Fibroblast of lung (primary cell): Measurements from ENCODE around the gene CYP4F12. TPM values are rescaled to one million over a fixed set of nuclear protein-coding genes. Genes with fewer than 3 reads are reported as not detected.
"Not testable (repeated sequence)": the region's sequence is repeated elsewhere in the genome, so short reads cannot be mapped to it uniquely, and the experiment has no call there.

Source experiments
- DNase-seq, 2 donors: peaks; one replicate each; pipeline versions ENCODE4 v3.0.0 to v3.0.0-alpha.2; 2010; ENCODE audit warnings: low read depth in 2 of 2
- H2AFZ ChIP-seq: 2 replicates; pipeline ENCODE4 v1.5.1; 2012; ENCODE audit warnings: low read length, control low read depth, inconsistent platforms
- H3K27ac ChIP-seq: 2 replicates; pipeline ENCODE4 v1.5.1; 2011; ENCODE audit warnings: low read length, control low read depth; ENCODE audit not compliant: insufficient read depth
- H3K27me3 ChIP-seq: 2 replicates; pipeline ENCODE4 v1.5.1; 2011; ENCODE audit warnings: mild to moderate bottlenecking, low read length; ENCODE audit not compliant: control insufficient read depth, insufficient read depth
- H3K36me3 ChIP-seq: 2 replicates; pipeline ENCODE4 v1.5.1; 2011; ENCODE audit warnings: low read length; ENCODE audit not compliant: control insufficient read depth, insufficient read depth
- H3K4me1 ChIP-seq: 2 replicates; pipeline ENCODE4 v1.5.1; 2011; ENCODE audit warnings: low read length; ENCODE audit not compliant: control insufficient read depth, insufficient read depth; ENCODE audit errors: extremely low read depth
- H3K4me2 ChIP-seq: 2 replicates; pipeline ENCODE4 v1.5.1; 2011; ENCODE audit warnings: low read length, control low read depth; ENCODE audit not compliant: insufficient read depth; ENCODE audit errors: extremely low read depth
- H3K4me3 ChIP-seq, 4 experiments: fragments of 200-600 bp in 1 of 4; sonication (generic) in 1 of 4; replicated peaks in 1 of 4; 2 replicates each; pipeline ENCODE4 v1.5.1; 2011 to 2016; ENCODE audit warnings: low read length in 4 of 4, low read depth in 3 of 4, mild to moderate bottlenecking in 3 of 4, control low read depth in 2 of 4, inconsistent platforms in 1 of 4, mixed read lengths in 1 of 4; ENCODE audit not compliant: insufficient read depth in 1 of 4; ENCODE audit errors: control extremely low read depth in 1 of 4
- H3K79me2 ChIP-seq: 2 replicates; pipeline ENCODE4 v1.5.1; 2012; ENCODE audit warnings: mild to moderate bottlenecking, low read length, inconsistent platforms; ENCODE audit not compliant: control insufficient read depth, insufficient read depth
- H3K9ac ChIP-seq: 2 replicates; pipeline ENCODE4 v1.5.1; 2011; ENCODE audit warnings: mild to moderate bottlenecking, low read length, control low read depth; ENCODE audit not compliant: insufficient read depth
- H3K9me3 ChIP-seq: 2 replicates; pipeline ENCODE4 v1.5.1; 2012; ENCODE audit warnings: low read depth, low read length; ENCODE audit not compliant: control insufficient read depth, insufficient read depth
- H4K20me1 ChIP-seq: 2 replicates; pipeline ENCODE4 v1.5.1; 2011; ENCODE audit warnings: low read length; ENCODE audit not compliant: control insufficient read depth, insufficient read depth; ENCODE audit errors: extremely low read depth
- EZH2 ChIP-seq: IDR thresholded peaks from 2 replicates; pipeline ENCODE4 v1.5.1; 2012; ENCODE audit warnings: low read length, control low read depth, mild to moderate bottlenecking; ENCODE audit errors: missing control alignments
- polyA plus RNA-seq, 2 donors: library from polyadenylated mRNA; depleted of rRNA in 1 of 2; stranded (reverse) in 1 of 2; unstranded in 1 of 2; fragments of >200 nt; gene quantifications; 2 replicates each; pipeline ENCODE4 v1.2.1, GENCODE V29; 2011 to 2012; ENCODE audit warnings: missing spikeins in 1 of 2
- total RNA-seq: library from RNA; depleted of rRNA; stranded (reverse); fragments of >200 nt; gene quantifications from 2 replicates; pipeline ENCODE4 v1.2.1, GENCODE V29; 2014
- TF ChIP-seq, protein P1 (sequence below), 2 donors: IDR thresholded peaks in 1 of 2; conservative IDR thresholded peaks in 1 of 2; 1 replicate in 1 of 2; 2 replicates in 1 of 2; pipeline ENCODE4 v1.5.1; 2011 to 2012; ENCODE audit warnings: low read length in 2 of 2, control low read depth in 1 of 2, inconsistent platforms in 1 of 2, low read depth in 1 of 2, mild to moderate bottlenecking in 1 of 2

Gene CYP4F12
- total and polyA plus RNA-seq, 2 donors (not counting 1 experiment from before 2014, with no cell fraction given) = not detected

DNA sequence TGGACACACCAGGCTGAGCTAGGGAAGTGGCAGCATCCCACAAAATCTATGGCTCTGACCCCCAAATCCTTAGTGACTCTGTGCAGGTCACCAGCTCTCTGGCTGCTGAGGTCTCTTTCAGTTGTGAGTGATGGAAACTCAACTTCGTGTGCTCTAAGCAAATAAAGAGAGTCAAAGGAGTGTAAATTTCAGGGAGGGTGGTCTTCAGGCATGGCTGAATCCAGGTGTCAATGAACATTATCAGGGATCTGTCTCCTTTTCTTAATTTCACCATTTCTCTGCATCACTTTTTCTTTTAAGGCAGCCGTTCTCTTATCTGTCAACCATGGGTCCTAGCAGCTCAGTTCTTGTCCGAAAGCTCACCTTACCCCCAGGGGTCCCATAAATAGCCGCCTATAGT, 6.2 kb downstream of the CYP4F12 start:
- H4K20me1 ChIP-seq = no peaks in the 10 kb centered on the region
- H3K79me2 ChIP-seq = no peaks in the 10 kb centered on the region
- H3K27me3 ChIP-seq = no peaks in the 10 kb centered on the region
- H3K9ac ChIP-seq = no peak overlapping the region
- no peaks in the 10 kb centered on the region for H3K4me1 ChIP-seq
- no peak overlapping the region for H3K4me3 ChIP-seq
- no peak for DNase-seq
- no peak for TF ChIP-seq EZH2
- TF ChIP-seq, protein P1, sequence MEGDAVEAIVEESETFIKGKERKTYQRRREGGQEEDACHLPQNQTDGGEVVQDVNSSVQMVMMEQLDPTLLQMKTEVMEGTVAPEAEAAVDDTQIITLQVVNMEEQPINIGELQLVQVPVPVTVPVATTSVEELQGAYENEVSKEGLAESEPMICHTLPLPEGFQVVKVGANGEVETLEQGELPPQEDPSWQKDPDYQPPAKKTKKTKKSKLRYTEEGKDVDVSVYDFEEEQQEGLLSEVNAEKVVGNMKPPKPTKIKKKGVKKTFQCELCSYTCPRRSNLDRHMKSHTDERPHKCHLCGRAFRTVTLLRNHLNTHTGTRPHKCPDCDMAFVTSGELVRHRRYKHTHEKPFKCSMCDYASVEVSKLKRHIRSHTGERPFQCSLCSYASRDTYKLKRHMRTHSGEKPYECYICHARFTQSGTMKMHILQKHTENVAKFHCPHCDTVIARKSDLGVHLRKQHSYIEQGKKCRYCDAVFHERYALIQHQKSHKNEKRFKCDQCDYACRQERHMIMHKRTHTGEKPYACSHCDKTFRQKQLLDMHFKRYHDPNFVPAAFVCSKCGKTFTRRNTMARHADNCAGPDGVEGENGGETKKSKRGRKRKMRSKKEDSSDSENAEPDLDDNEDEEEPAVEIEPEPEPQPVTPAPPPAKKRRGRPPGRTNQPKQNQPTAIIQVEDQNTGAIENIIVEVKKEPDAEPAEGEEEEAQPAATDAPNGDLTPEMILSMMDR (conservative IDR thresholded peaks at IDR 0.05 in 1 of 2, IDR thresholded peaks at IDR 0.05 in 1 of 2; ENCODE audit: low read depth in 1 of 2, low read length in 2 of 2) = no peak
- H3K9me3 ChIP-seq = no peaks in the 10 kb centered on the region
- no peaks in the 10 kb centered on the region for H3K36me3 ChIP-seq
- H3K4me2 ChIP-seq = no peak overlapping the region
- no peak overlapping the region for H2AFZ ChIP-seq
- no peak overlapping the region for H3K27ac ChIP-seq

DNA sequence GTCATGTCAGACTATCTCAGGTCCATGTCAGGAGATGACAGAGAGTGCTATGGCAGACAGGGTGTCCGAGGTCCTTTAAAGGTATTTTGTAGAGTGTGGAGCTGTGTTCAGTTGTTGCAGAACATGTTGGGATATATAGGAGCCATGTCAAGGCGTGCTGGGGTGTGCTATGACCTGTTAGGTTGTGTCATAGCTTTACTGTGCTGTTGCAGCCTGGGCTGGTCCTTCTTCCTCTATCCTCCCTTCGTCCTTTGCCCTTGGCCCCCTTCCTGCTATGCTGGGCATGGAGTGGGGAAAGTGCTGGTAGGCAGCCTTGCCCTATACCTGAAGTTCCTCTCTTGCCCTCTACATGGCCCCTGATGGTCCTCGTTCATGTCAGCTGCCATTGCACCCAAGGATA, 7.0 kb downstream of the CYP4F12 start:
- not testable (repeated sequence) for H3K4me3 ChIP-seq, DNase-seq

DNA sequence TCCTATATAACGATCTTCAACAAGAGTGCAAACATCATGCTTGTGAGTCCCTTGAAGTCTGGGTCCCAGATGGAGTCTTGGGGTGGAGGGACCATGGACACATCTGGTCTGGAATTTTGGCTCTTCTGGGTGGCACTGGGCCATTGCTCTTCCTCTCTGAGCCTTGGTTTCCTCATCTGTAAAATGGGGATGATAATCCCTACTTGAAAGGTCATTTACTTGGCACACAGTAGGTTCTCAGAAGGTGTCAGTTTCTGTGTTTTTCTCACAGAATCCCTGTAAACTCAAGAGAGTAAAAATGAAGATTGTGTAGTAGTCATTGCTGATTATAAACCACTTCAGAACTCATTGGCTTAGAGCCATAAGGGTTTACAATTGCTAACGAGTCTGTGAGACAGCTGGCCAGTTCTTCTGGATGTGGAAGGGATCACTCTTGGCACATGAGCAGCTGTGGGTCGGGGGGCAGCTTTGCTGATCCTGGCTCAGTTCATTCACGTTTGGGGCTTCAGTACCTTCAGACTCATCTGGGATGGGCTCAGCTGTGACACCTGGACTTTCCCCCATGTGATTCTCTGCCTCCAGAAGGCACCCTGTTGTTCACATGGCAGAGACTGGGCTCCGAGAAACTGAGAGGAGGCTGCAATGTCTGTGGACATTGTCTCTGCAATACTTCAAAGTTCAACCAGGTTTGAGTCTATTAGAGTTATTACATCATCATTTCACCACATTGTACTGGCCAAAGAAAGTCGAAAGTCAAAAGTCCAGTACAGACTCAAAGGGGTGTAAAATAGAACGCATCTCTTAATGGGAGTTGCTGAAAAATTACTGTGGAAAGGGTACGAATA, 7.8 kb downstream of the CYP4F12 start:
- Histone ChIP-seq H3K4me1 (no peaks in the 10 kb centered on the region), H3K4me3 (no peak overlapping the region), H3K4me2 (no peak overlapping the region), H3K36me3 (no peaks in the 10 kb centered on the region), H3K27me3 (no peaks in the 10 kb centered on the region), H3K9ac (no peak overlapping the region), H3K79me2 (no peaks in the 10 kb centered on the region), H4K20me1 (no peaks in the 10 kb centered on the region), H3K27ac (no peak overlapping the region), H2AFZ (no peak overlapping the region), H3K9me3 (no peaks in the 10 kb centered on the region)
- TF ChIP-seq EZH2 = no peak
- TF ChIP-seq, protein P1 (conservative IDR thresholded peaks at IDR 0.05 in 1 of 2, IDR thresholded peaks at IDR 0.05 in 1 of 2; ENCODE audit: low read depth in 1 of 2, low read length in 2 of 2) = no peak
- no peak for DNase-seq

More for the DNA sequence above, 7.0 kb downstream of the CYP4F12 start:
- H3K4me2 ChIP-seq, H3K36me3 ChIP-seq, H3K79me2 ChIP-seq, H3K4me1 ChIP-seq, H4K20me1 ChIP-seq, H3K9ac ChIP-seq, H3K9me3 ChIP-seq, H2AFZ ChIP-seq, H3K27me3 ChIP-seq, H3K27ac ChIP-seq: not testable (repeated sequence)
